OCI-LY7 (cell line): Measurements from ENCODE around the gene PKN1. TPM values are rescaled to one million over a fixed set of nuclear protein-coding genes. Genes with fewer than 3 reads are reported as not detected.

Source experiments
- BruUV-seq: library from RNA; stranded (reverse); fragments of 400-500 nt; replicated peaks from 2 replicates; lab custom pipeline; 2021; lab: Mats Ljungman, UMichigan
- CTCF ChIA-PET: fragments of 300-600 bp; sonication (Branson Sonifier 250); formaldehyde crosslinking; loops from one replicate; lab custom pipeline; 2022; ENCODE audit warnings: antibody characterized with exemption; ENCODE audit not compliant: unreplicated experiment; lab: Charles Lee
- POLR2A ChIA-PET: fragments of 300-600 bp; sonication (Branson Sonifier 250); formaldehyde crosslinking; loops from one replicate; lab custom pipeline; 2022; ENCODE audit warnings: antibody characterized with exemption; lab: Charles Lee
- DNase-seq: peaks from one replicate; pipeline ENCODE4 v3.0.0-alpha.2; 2015; ENCODE audit warnings: low spot score
- H2AFZ ChIP-seq: fragments of 200-600 bp; sonication (generic), shearing (Covaris generic); 2 replicates; pipeline ENCODE4 v1.6.1; 2014; ENCODE audit warnings: mild to moderate bottlenecking, antibody characterized with exemption, low read length, moderate library complexity
- H3K27ac ChIP-seq: fragments of 200-600 bp; sonication (generic); 2 replicates; pipeline ENCODE4 v1.5.1; 2014; ENCODE audit warnings: mixed run types, low read depth, mild to moderate bottlenecking, moderate library complexity, low read length, inconsistent platforms; ENCODE audit not compliant: poor library complexity, severe bottlenecking
- H3K36me3 ChIP-seq: fragments of 200-600 bp; sonication (generic); 2 replicates; pipeline ENCODE4 v1.6.1; 2014; ENCODE audit warnings: mild to moderate bottlenecking, antibody characterized with exemption, low read length, moderate library complexity, mixed read lengths; ENCODE audit not compliant: insufficient read depth
- H3K4me1 ChIP-seq: fragments of 200-600 bp; sonication (generic); 2 replicates; pipeline ENCODE4 v1.5.1; 2014; ENCODE audit warnings: mild to moderate bottlenecking, low read length; ENCODE audit not compliant: insufficient read depth, poor library complexity, severe bottlenecking
- H3K4me2 ChIP-seq: fragments of 200-600 bp; sonication (generic); 2 replicates; pipeline ENCODE4 v1.6.1; 2014; ENCODE audit warnings: mild to moderate bottlenecking, low read length
- H3K4me3 ChIP-seq: fragments of 200-600 bp; sonication (generic); 2 replicates; pipeline ENCODE4 v1.5.1; 2014; ENCODE audit warnings: mild to moderate bottlenecking, low read depth, low read length; ENCODE audit not compliant: poor library complexity, severe bottlenecking
- H3K79me2 ChIP-seq: fragments of 200-600 bp; sonication (generic); 2 replicates; pipeline ENCODE4 v1.6.1; 2016; ENCODE audit warnings: low read depth, mild to moderate bottlenecking, low read length, moderate library complexity, mixed read lengths; ENCODE audit not compliant: insufficient read depth
- H3K9me2 ChIP-seq: fragments of 200-600 bp; sonication (generic); 2 replicates; pipeline ENCODE4 v1.6.1; 2016; ENCODE audit warnings: mild to moderate bottlenecking, low read length, mixed read lengths; ENCODE audit not compliant: insufficient read depth
- H3K9me3 ChIP-seq: fragments of 200-600 bp; sonication (generic); 2 replicates; pipeline ENCODE4 v1.6.1; 2014; ENCODE audit warnings: mild to moderate bottlenecking, mixed run types, low read length, mixed read lengths
- H4K20me1 ChIP-seq: fragments of 200-600 bp; sonication (generic); 2 replicates; pipeline ENCODE4 v1.6.1; 2014; ENCODE audit warnings: mild to moderate bottlenecking, antibody characterized with exemption, low read length, moderate library complexity, mixed read lengths; ENCODE audit not compliant: insufficient read depth
- CTCF ChIP-seq: fragments of 200-600 bp; sonication (generic); conservative IDR thresholded peaks from 2 replicates; pipeline ENCODE4 v1.5.1; 2014; ENCODE audit warnings: mild to moderate bottlenecking, antibody characterized with exemption, low read length, moderate library complexity, mixed read lengths
- EZH2phosphoT487 ChIP-seq: fragments of 200-600 bp; sonication (generic); IDR thresholded peaks from 2 replicates; pipeline ENCODE4 v1.6.1; 2018; ENCODE audit warnings: low read depth, borderline replicate concordance, mild to moderate bottlenecking, mixed run types, antibody characterized with exemption, low read length, moderate library complexity, mixed read lengths
- intact Hi-C: fragments of 100-400 bp; cut with micrococcal nuclease; formaldehyde crosslinking; loops from one replicate; pipeline ENCODE4 v1.10.0; 2022; ENCODE audit not compliant: unreplicated experiment
- total RNA-seq, 2 experiments: library from RNA; depleted of rRNA in 1 of 2; stranded (reverse); fragments of >200 nt in 1 of 2; shearing (Covaris generic) in 1 of 2; gene quantifications; 2 replicates each; pipeline ENCODE4 v1.2.3, GENCODE V29; 2014 to 2022

Gene PKN1
- total RNA-seq, 2 experiments from 2014 or later = 117 to 233 TPM

GRCh38 chr19:14470031-14470876 is 37.1 kb downstream of the PKN1 start:
- POLR2A ChIA-PET = no interaction called here
- no peaks in the 10 kb centered on the region for H3K79me2 ChIP-seq
- intact Hi-C loops = no loop called here
- TSS peak; percentile 62 for BruUV-seq
- DNase-seq = no peak
- TF ChIP-seq CTCF (no peak), EZH2phosphoT487 (no peak)
- H3K9me2 ChIP-seq = no peaks in the 10 kb centered on the region
- no peaks in the 10 kb centered on the region for H4K20me1 ChIP-seq
- H3K4me2 ChIP-seq = no peak overlapping the region
- no peak overlapping the region for H3K4me3 ChIP-seq
- H3K36me3 ChIP-seq = peaks cover 60% of the 10 kb centered on the region
- CTCF ChIA-PET = no interaction called here
- H3K27ac ChIP-seq = no peak overlapping the region
- H3K4me1 ChIP-seq = no peaks in the 10 kb centered on the region
- no peaks in the 10 kb centered on the region for H3K9me3 ChIP-seq
- H2AFZ ChIP-seq = no peak overlapping the region

- no peaks in the 10 kb centered on the region for H3K9me2 ChIP-seq
- H3K79me2 ChIP-seq = no peaks in the 10 kb centered on the region
- ChIA-PET POLR2A (no interaction called here), CTCF (interaction anchor here (0.6 to 0.7 kb wide), 2 partner anchors 39 to 46 kb away, joined by 3 to 4 read pairs; partner anchors contain the start of gene PKN1)
- TF ChIP-seq CTCF (no peak), EZH2phosphoT487 (no peak)
- no peaks in the 10 kb centered on the region for H4K20me1 ChIP-seq
- no peak overlapping the region for H2AFZ ChIP-seq
- no TSS peak for BruUV-seq
- H3K4me3 ChIP-seq = no peak overlapping the region
- intact Hi-C loops = loop anchor here (2.0 kb wide), 1 partner anchor 39 kb away; the partner anchor contains the start of gene PKN1
- H3K4me2 ChIP-seq = no peak overlapping the region
- no peaks in the 10 kb centered on the region for H3K4me1 ChIP-seq
- DNase-seq = no peak
- no peak overlapping the region for H3K27ac ChIP-seq
- H3K9me3 ChIP-seq = no peaks in the 10 kb centered on the region
- peaks cover 47% of the 10 kb centered on the region for H3K36me3 ChIP-seq
These were observed 38.5 kb downstream of the PKN1 start for GRCh38 chr19:14471436-14472187.
